ENCODE data around the gene UACA. TPM values are rescaled to one million over a fixed set of nuclear protein-coding genes. Genes with fewer than 3 reads are reported as not detected.

UACA gene, protein sequence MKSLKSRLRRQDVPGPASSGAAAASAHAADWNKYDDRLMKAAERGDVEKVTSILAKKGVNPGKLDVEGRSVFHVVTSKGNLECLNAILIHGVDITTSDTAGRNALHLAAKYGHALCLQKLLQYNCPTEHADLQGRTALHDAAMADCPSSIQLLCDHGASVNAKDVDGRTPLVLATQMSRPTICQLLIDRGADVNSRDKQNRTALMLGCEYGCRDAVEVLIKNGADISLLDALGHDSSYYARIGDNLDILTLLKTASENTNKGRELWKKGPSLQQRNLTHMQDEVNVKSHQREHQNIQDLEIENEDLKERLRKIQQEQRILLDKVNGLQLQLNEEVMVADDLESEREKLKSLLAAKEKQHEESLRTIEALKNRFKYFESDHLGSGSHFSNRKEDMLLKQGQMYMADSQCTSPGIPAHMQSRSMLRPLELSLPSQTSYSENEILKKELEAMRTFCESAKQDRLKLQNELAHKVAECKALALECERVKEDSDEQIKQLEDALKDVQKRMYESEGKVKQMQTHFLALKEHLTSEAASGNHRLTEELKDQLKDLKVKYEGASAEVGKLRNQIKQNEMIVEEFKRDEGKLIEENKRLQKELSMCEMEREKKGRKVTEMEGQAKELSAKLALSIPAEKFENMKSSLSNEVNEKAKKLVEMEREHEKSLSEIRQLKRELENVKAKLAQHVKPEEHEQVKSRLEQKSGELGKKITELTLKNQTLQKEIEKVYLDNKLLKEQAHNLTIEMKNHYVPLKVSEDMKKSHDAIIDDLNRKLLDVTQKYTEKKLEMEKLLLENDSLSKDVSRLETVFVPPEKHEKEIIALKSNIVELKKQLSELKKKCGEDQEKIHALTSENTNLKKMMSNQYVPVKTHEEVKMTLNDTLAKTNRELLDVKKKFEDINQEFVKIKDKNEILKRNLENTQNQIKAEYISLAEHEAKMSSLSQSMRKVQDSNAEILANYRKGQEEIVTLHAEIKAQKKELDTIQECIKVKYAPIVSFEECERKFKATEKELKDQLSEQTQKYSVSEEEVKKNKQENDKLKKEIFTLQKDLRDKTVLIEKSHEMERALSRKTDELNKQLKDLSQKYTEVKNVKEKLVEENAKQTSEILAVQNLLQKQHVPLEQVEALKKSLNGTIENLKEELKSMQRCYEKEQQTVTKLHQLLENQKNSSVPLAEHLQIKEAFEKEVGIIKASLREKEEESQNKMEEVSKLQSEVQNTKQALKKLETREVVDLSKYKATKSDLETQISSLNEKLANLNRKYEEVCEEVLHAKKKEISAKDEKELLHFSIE (N-terminal part only)
- 10 to 100 TPM; 33.3 to 43.7 TPM for total RNA-seq

DNA sequence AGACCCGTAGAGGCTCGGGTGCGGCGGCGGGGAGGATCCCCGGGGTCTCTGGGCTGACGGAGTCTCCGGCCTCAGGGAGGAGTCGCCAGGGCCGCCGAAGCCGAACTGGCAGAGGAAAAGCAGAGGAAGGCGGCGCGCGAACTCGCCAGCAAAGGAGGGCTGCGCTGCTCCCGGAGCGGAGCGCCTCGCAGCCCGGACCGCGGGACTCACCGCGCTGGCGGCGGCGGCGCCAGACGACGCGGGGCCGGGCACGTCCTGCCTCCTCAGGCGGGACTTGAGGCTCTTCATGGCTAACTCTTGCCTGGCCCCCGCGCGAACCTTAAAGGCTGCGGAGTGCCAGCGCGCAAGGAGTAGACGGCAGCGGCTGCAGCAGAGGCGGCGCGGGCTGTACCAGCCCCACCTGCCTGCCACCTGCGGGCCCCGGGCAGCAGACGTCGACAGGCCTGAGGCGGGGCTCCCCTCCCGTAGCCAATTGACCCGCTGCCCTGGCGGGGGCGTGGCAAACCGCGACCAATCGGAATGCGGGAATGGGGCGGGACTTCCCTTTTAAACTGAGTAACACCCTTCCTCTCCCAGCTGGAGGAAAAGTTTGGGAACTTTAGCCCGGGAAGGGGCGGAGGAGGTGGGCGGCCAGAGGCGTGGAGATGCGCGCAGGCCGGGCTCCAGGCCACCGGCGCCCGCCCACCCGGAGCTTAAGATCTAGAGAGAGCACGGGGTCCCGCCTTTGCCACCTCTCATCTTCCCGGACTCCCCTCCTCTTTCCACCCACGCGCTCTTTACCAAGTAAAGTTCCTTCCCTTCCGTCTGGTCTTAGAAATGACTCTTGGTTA lies at the start of gene UACA:
UACA (minus strand) TSS at position 439 of the 830 bp plus-strand sequence; CDS start at position 288, 151 bp downstream.

Other genes starting within 250 kb of the UACA start
- 1 to 10 TPM; 1.7 to 2.7 TPM for gene LARP6, start 90.6 kb upstream of the UACA start, total RNA-seq
- gene THAP10, start 128.9 kb upstream of the UACA start, total RNA-seq = 1 to 10 TPM; 1.0 to 3.7 TPM
- gene LRRC49, start 129.3 kb upstream of the UACA start, total RNA-seq = 1 to 10 TPM; 2.8 to 3.7 TPM

All from melanocyte of skin (primary cell).